Mucosa of descending colon (tissue), 3 donors: ENCODE results near the gene KCNK6. TPM values are rescaled to one million over a fixed set of nuclear protein-coding genes. Genes with fewer than 3 reads are reported as not detected.

Experiments used
- ATAC-seq: fragments of 200-7000 bp; cut with Tn5 transposase; one replicate; pipeline ENCODE4 v1.9.1; 2020; ENCODE audit warnings: mild to moderate bottlenecking, moderate library complexity
- DNase-seq, 3 donors: peaks; one replicate each; pipeline ENCODE4 v3.0.0-alpha.2; 2020
- H3K36me3 ChIP-seq: fragments of 200-600 bp; one replicate; pipeline ENCODE4 v1.8.0; 2021; ENCODE audit warnings: low read depth, mild to moderate bottlenecking
- H3K4me1 ChIP-seq: fragments of 200-600 bp; one replicate; pipeline ENCODE4 v1.8.0; 2021; ENCODE audit warnings: low read depth, mild to moderate bottlenecking
- H3K4me3 ChIP-seq: fragments of 200-600 bp; one replicate; pipeline ENCODE4 v1.8.0; 2021; ENCODE audit warnings: mild to moderate bottlenecking
- H3K9me3 ChIP-seq: fragments of 200-600 bp; one replicate; pipeline ENCODE4 v1.8.0; 2021; ENCODE audit warnings: mild to moderate bottlenecking
- intact Hi-C, 2 donors: fragments of 100-400 bp; cut with DNase I in 1 of 2; cut with micrococcal nuclease in 1 of 2; formaldehyde crosslinking; loops; one replicate each; pipeline versions ENCODE4 v1.11.0 to v1.11.1; 2022; cut with DNase I, micrococcal nuclease
- total RNA-seq, 3 donors: library from RNA; stranded (reverse); fragmentation: NEBNext Ultra II Directional in 2 of 3; extraction: Animal tissue kit (Norgen Biotek cat#: 25700) in 2 of 3; gene quantifications; one replicate each; pipeline versions ENCODE4 v1.2.1 to v1.2.4, GENCODE V29; 2021 to 2023
- TF ChIP-seq, protein P1 (sequence below): fragments of 200-600 bp; IDR thresholded peaks from one replicate; pipeline ENCODE4 v1.8.0; 2022; ENCODE audit warnings: antibody characterized with exemption, mild to moderate bottlenecking
- donor health status: DM: no; HTN: no; CAD: no; lungs with moderate emphysema.
- donor health status: DM: no; HTN: no; CAD: no.
- donor health status: DM: no; HTN: yes; CAD: no.

Gene KCNK6
- total RNA-seq, 3 donors from 2014 or later = 24.8 to 27.8 (median 25.6) TPM

DNA sequence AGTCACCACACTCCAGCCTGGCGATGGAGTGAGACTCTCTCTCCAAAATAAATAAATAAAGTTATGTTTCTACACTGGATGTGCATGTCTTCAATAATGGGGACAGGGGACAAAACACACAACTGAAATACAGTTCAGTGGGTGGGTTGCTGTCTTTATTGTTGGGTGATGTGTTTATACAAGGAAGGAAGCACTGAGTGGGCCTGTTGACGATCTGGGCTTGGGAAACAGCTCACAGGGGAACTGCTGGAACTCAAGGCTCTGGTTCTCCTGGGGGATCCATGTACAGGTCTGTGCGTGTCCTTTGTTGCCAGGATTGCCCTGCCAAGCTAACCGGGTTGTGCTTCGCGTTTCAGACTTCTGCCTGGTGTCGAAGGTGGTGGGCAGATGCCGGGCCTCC lies 36.4 kb upstream of the KCNK6 start:
- TF ChIP-seq, protein P1, sequence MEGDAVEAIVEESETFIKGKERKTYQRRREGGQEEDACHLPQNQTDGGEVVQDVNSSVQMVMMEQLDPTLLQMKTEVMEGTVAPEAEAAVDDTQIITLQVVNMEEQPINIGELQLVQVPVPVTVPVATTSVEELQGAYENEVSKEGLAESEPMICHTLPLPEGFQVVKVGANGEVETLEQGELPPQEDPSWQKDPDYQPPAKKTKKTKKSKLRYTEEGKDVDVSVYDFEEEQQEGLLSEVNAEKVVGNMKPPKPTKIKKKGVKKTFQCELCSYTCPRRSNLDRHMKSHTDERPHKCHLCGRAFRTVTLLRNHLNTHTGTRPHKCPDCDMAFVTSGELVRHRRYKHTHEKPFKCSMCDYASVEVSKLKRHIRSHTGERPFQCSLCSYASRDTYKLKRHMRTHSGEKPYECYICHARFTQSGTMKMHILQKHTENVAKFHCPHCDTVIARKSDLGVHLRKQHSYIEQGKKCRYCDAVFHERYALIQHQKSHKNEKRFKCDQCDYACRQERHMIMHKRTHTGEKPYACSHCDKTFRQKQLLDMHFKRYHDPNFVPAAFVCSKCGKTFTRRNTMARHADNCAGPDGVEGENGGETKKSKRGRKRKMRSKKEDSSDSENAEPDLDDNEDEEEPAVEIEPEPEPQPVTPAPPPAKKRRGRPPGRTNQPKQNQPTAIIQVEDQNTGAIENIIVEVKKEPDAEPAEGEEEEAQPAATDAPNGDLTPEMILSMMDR = no peak
- ATAC-seq (no peak), DNase-seq (no peak)
- H3K4me3 ChIP-seq = no peak overlapping the region
- intact Hi-C loops = no loop called here
- H3K4me1 ChIP-seq = peaks cover 15% of the 10 kb centered on the region
- H3K36me3 ChIP-seq = no peaks in the 10 kb centered on the region
- no peaks in the 10 kb centered on the region for H3K9me3 ChIP-seq

DNA sequence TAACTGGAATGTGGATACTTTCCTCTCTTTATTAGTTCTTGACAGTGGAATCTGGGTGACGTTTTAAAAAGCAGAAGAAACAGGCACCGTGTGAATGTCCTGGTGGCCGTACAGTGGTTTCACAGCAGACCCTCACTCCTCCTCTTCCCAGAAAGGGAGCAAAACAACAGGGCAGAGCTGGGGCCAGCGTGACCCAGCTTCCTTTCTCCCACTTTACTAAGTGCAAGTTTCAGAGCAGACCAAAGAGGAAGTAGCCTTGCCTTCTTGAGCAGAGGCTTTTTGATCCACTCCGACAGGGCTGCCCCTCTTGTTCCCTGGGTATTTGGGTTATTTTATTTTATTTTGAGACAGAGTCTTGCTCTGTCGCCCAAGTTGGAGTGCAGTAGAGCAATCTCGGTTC lies 35.2 kb upstream of the KCNK6 start:
- peaks cover 11% of the 10 kb centered on the region for H3K4me1 ChIP-seq
- no peaks in the 10 kb centered on the region for H3K36me3 ChIP-seq
- no peaks in the 10 kb centered on the region for H3K9me3 ChIP-seq
- intact Hi-C loops = no loop called here
- DNase-seq (no peak), ATAC-seq (peak; percentile 33)
- H3K4me3 ChIP-seq = no peak overlapping the region
- TF ChIP-seq, protein P1 = no peak

DNA sequence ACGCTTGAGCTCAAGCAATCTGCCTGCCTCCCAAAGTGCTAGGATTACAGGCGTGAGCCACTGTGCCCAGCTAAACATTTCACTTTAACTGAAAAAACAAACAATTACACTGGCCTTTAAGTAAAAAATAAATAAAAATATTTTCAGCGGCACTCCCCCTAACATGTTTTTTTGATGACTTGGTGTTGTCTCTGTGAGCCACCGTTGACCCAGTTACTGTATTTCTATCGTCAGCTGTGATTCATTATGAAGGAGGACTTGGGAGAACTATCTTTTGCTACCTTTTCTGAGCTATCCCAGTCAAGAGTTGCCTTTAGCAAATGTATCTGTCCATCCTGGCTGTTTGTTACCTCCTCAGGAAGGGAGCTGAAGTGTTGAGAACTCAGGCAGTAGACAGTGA lies 34.1 kb upstream of the KCNK6 start:
- intact Hi-C loops = no loop called here
- no peak overlapping the region for H3K4me3 ChIP-seq
- no peaks in the 10 kb centered on the region for H3K9me3 ChIP-seq
- TF ChIP-seq, protein P1 = no peak
- peaks cover 6% of the 10 kb centered on the region for H3K4me1 ChIP-seq
- no peak for ATAC-seq
- no peak for DNase-seq
- no peaks in the 10 kb centered on the region for H3K36me3 ChIP-seq

DNA sequence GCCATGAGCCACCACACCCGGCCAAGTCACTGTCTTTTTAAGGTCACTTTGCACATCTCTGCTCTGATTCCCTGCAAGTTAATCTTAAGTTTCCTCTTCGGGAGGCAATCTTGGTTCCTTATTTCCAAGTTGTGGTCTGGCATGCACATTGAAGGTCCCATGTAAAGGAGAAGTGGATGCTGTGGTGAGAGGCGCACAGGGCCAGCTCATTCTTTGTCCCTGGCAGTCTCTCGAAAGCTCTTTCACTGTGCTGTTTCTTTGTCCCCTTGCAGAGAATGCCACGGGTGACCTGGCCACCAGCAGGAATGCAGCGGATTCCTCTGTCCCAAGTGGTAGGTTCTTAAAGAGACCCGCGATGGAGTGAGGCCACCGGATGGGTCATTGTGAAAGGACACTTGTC lies 32.0 kb upstream of the KCNK6 start:
- no peak for ATAC-seq
- Histone ChIP-seq H3K36me3 (no peaks in the 10 kb centered on the region), H3K9me3 (no peaks in the 10 kb centered on the region), H3K4me3 (no peak overlapping the region), H3K4me1 (no peaks in the 10 kb centered on the region)
- intact Hi-C loops = no loop called here
- no peak for DNase-seq
- TF ChIP-seq, protein P1 = no peak

DNA sequence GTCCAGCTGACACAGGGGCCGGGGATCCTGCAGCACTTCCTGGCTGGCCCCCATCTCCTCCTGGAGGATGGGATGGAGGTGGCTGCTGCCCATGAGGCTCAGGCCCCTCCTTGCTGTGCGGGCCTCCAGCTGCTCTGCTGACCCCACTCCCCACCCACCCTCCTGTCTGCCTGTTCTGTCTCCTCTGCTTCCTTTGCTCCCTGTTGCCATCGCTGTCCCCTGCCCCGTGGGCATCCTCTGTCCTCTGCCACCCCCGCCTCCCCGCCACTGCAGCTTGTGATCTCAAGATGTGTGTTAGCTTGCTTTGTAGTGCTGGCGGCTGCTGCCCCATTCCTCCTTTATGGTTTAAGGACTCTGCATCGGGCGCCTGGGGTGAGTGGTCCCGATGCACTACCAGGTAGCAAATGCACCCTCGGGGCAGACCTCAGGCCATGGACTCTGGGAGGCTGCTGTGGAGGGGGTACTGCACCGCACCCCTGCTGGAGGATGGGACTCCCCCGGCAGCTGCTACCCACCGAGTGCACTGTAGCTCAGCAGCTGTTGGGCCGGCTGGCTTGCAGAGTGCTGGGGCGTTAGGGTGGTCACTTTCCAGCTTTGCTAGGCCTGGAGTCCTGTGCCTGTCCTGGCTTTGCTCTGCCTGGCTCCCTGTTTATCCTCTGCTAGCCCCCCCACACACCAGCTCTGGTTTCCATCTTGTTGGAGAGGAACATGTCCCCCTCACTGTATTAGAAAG lies 31.4 kb upstream of the KCNK6 start:
- intact Hi-C loops = no loop called here
- H3K4me1 ChIP-seq = no peaks in the 10 kb centered on the region
- TF ChIP-seq, protein P1 = no peak
- no peaks in the 10 kb centered on the region for H3K9me3 ChIP-seq
- ATAC-seq (no peak), DNase-seq (no peak)
- H3K36me3 ChIP-seq = no peaks in the 10 kb centered on the region
- H3K4me3 ChIP-seq = no peak overlapping the region
